ENCODE measurements around the gene BORCS6.

The BORCS6 gene

GRCh38 chr17:8163978-8164814 is 25.8 kb downstream of the BORCS6 start:
- TF ChIP-seq, protein P1, sequence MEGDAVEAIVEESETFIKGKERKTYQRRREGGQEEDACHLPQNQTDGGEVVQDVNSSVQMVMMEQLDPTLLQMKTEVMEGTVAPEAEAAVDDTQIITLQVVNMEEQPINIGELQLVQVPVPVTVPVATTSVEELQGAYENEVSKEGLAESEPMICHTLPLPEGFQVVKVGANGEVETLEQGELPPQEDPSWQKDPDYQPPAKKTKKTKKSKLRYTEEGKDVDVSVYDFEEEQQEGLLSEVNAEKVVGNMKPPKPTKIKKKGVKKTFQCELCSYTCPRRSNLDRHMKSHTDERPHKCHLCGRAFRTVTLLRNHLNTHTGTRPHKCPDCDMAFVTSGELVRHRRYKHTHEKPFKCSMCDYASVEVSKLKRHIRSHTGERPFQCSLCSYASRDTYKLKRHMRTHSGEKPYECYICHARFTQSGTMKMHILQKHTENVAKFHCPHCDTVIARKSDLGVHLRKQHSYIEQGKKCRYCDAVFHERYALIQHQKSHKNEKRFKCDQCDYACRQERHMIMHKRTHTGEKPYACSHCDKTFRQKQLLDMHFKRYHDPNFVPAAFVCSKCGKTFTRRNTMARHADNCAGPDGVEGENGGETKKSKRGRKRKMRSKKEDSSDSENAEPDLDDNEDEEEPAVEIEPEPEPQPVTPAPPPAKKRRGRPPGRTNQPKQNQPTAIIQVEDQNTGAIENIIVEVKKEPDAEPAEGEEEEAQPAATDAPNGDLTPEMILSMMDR (IDR thresholded peaks at IDR 0.05; ENCODE audit: insufficient read depth, low read length, poor library complexity, severe bottlenecking) = no peak
- no peak for TF ChIP-seq EZH2phosphoT487 (conservative IDR thresholded peaks at IDR 0.05; ENCODE audit: low read length)
- peaks cover 20% of the 10 kb centered on the region for H3F3A ChIP-seq (ENCODE audit: insufficient read depth)
- H3K79me2 ChIP-seq (ENCODE audit: insufficient read depth, low read length) = peaks cover 13% of the 10 kb centered on the region
- H3K4me3 ChIP-seq (ENCODE audit: insufficient read depth, low read length, poor library complexity, severe bottlenecking) = no peak overlapping the region
- H3K9ac ChIP-seq (ENCODE audit: low read length) = peak overlapping the region; percentile 99
- no peaks in the 10 kb centered on the region for H3K27me3 ChIP-seq (ENCODE audit: low read length)
- H3K36me3 ChIP-seq (ENCODE audit: low read length) = no peaks in the 10 kb centered on the region
- H3K27ac ChIP-seq (ENCODE audit: low read depth, low read length) = no peak overlapping the region
- no peaks in the 10 kb centered on the region for H4K20me1 ChIP-seq (ENCODE audit: low read depth, low read length)
- H3K4me2 ChIP-seq (ENCODE audit: low read depth, low read length, poor library complexity, severe bottlenecking) = peak overlapping the region; percentile 58
- H2AFZ ChIP-seq (ENCODE audit: low read depth, low read length, severe bottlenecking) = peak overlapping the region; percentile 87
- H3K9me2 ChIP-seq (replicated peaks; ENCODE audit: insufficient read depth, low read length) = no peaks in the 10 kb centered on the region
- no peaks in the 10 kb centered on the region for H3K9me3 ChIP-seq (ENCODE audit: insufficient read depth, low read length)

- Histone ChIP-seq H3K27ac (ENCODE audit: low read depth, low read length) (peak overlapping the region; percentile 73; the same call in 1 of the 2 replicates), H3F3A (ENCODE audit: insufficient read depth) (peaks cover 24% of the 10 kb centered on the region), H3K36me3 (ENCODE audit: low read length) (no peaks in the 10 kb centered on the region), H3K79me2 (ENCODE audit: insufficient read depth, low read length) (peaks cover 13% of the 10 kb centered on the region), H3K9me2 (replicated peaks; ENCODE audit: insufficient read depth, low read length) (no peaks in the 10 kb centered on the region), H3K4me2 (ENCODE audit: low read depth, low read length, poor library complexity, severe bottlenecking) (peak overlapping the region; percentile 58), H3K9me3 (ENCODE audit: insufficient read depth, low read length) (no peaks in the 10 kb centered on the region), H3K9ac (ENCODE audit: low read length) (peak overlapping the region; percentile 99), H2AFZ (ENCODE audit: low read depth, low read length, severe bottlenecking) (peak overlapping the region; percentile 87), H4K20me1 (ENCODE audit: low read depth, low read length) (no peaks in the 10 kb centered on the region), H3K27me3 (ENCODE audit: low read length) (no peaks in the 10 kb centered on the region), H3K4me3 (ENCODE audit: insufficient read depth, low read length, poor library complexity, severe bottlenecking) (peak overlapping the region; percentile 96)
- no peak for TF ChIP-seq EZH2phosphoT487 (conservative IDR thresholded peaks at IDR 0.05; ENCODE audit: low read length)
- TF ChIP-seq, protein P1 (IDR thresholded peaks at IDR 0.05; ENCODE audit: insufficient read depth, low read length, poor library complexity, severe bottlenecking) = no peak
These were observed 26.7 kb downstream of the BORCS6 start for GRCh38 chr17:8162997-8163977.

DNA sequence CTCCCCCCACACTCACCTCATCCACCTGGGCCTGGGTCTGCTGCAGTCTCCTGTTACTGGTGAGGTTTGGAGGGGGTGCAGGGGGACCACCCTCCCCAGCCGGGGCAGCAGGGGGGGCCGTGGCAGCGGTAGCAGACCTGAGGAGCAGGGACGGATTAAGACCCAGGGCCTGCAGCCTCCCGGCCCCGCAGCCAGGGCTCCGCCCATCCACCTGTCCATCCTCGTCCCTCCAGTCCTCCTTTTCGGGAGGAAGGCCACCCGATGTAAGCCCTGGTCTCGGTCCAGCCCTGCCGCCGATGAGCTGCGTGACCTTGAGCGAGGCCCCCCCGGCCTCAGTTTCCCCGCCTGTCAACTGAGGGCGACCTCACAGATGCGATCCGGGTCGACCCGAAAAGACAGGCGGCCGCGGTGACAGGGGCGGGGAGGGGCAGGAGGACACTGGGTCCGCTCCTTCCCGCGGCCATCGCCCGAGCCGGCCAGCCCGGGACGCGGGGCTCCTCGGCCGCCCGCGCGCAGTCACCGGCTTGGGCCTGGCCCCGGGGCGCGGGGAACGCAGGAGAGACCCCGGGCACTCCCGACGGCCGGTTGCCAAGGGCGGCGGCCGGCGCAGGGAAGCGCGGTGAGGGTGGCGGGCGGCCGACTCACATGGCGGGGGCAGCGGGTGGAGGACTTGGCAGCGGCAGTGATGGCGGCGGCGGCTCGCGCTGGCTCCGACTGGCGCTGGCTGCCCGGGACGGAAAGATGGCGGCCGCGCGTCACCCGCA is 27.6 kb downstream of the BORCS6 start, which contains the start of gene VAMP2:
Gene VAMP2, minus strand, starts transcription at position 716 of the 764 bp plus-strand sequence. Its CDS starts 69 bp downstream, at position 647.
- Histone ChIP-seq H3K36me3 (ENCODE audit: low read length) (no peaks in the 10 kb centered on the region), H3F3A (ENCODE audit: insufficient read depth) (peaks cover 25% of the 10 kb centered on the region), H3K9me2 (replicated peaks; ENCODE audit: insufficient read depth, low read length) (no peaks in the 10 kb centered on the region), H3K9me3 (ENCODE audit: insufficient read depth, low read length) (no peaks in the 10 kb centered on the region), H3K4me3 (ENCODE audit: insufficient read depth, low read length, poor library complexity, severe bottlenecking) (peak within 1 kb of the TSS; percentile 96), H3K27ac (ENCODE audit: low read depth, low read length) (peak within 1 kb of the TSS; percentile 73), H3K4me2 (ENCODE audit: low read depth, low read length, poor library complexity, severe bottlenecking) (peak within 1 kb of the TSS; percentile 80), H3K27me3 (ENCODE audit: low read length) (no peaks in the 10 kb centered on the region), H2AFZ (ENCODE audit: low read depth, low read length, severe bottlenecking) (peak within 1 kb of the TSS; percentile 87), H4K20me1 (ENCODE audit: low read depth, low read length) (no peaks in the 10 kb centered on the region), H3K79me2 (ENCODE audit: insufficient read depth, low read length) (peaks cover 13% of the 10 kb centered on the region), H3K9ac (ENCODE audit: low read length) (peak within 1 kb of the TSS; percentile 99)
- TF ChIP-seq, protein P1 (IDR thresholded peaks at IDR 0.05; ENCODE audit: insufficient read depth, low read length, poor library complexity, severe bottlenecking) = no peak
- no peak for TF ChIP-seq EZH2phosphoT487 (conservative IDR thresholded peaks at IDR 0.05; ENCODE audit: low read length)

All from SU-DHL-6 (cell line).